ENCODE results near the gene ETF1.

ETF1 gene

GRCh38 chr5:138468133-138468965 lies 74.7 kb downstream of the ETF1 start:
- H3K36me3 ChIP-seq (ENCODE audit: insufficient read depth, low read length), result peaks cover 17% of the 10 kb centered on the region; the same call in 1 of the 2 replicates
- H3K27ac ChIP-seq (ENCODE audit: low read depth, low read length), result no peak overlapping the region
- peaks cover 3% of the 10 kb centered on the region for H3K4me1 ChIP-seq (ENCODE audit: control insufficient read depth, insufficient read depth, low read length, unreplicated experiment)
- no peak overlapping the region for H2AFZ ChIP-seq (ENCODE audit: low read length, unreplicated experiment)
- H3K4me3 ChIP-seq (ENCODE audit: low read depth, low read length), result peak overlapping the region; percentile 90
- H3K79me2 ChIP-seq (ENCODE audit: control insufficient read depth, insufficient read depth, low read length, unreplicated experiment), result peaks cover 16% of the 10 kb centered on the region
- no peaks in the 10 kb centered on the region for H3K27me3 ChIP-seq (ENCODE audit: insufficient read depth, low read length)

GRCh38 chr5:138467711-138468132 lies 75.3 kb downstream of the ETF1 start:
- peak overlapping the region; percentile 90 for H3K4me3 ChIP-seq (ENCODE audit: low read depth, low read length)
- H3K27ac ChIP-seq (ENCODE audit: low read depth, low read length), result no peak overlapping the region
- H3K79me2 ChIP-seq (ENCODE audit: control insufficient read depth, insufficient read depth, low read length, unreplicated experiment), result peaks cover 16% of the 10 kb centered on the region
- peaks cover 3% of the 10 kb centered on the region for H3K4me1 ChIP-seq (ENCODE audit: control insufficient read depth, insufficient read depth, low read length, unreplicated experiment)
- H3K36me3 ChIP-seq (ENCODE audit: insufficient read depth, low read length), result peaks cover 17% of the 10 kb centered on the region; the same call in 1 of the 2 replicates
- no peak overlapping the region for H2AFZ ChIP-seq (ENCODE audit: low read length, unreplicated experiment)
- no peaks in the 10 kb centered on the region for H3K27me3 ChIP-seq (ENCODE audit: insufficient read depth, low read length)

GRCh38 chr5:138466900-138467710 lies 75.9 kb downstream of the ETF1 start:
- Histone ChIP-seq H3K79me2 (ENCODE audit: control insufficient read depth, insufficient read depth, low read length, unreplicated experiment) (peaks cover 16% of the 10 kb centered on the region), H3K4me3 (ENCODE audit: low read depth, low read length) (peak overlapping the region; percentile 90), H3K36me3 (ENCODE audit: insufficient read depth, low read length) (peaks cover 17% of the 10 kb centered on the region; the same call in 1 of the 2 replicates), H3K27ac (ENCODE audit: low read depth, low read length) (no peak overlapping the region), H3K4me1 (ENCODE audit: control insufficient read depth, insufficient read depth, low read length, unreplicated experiment) (peaks cover 3% of the 10 kb centered on the region), H2AFZ (ENCODE audit: low read length, unreplicated experiment) (no peak overlapping the region), H3K27me3 (ENCODE audit: insufficient read depth, low read length) (no peaks in the 10 kb centered on the region)

DNA sequence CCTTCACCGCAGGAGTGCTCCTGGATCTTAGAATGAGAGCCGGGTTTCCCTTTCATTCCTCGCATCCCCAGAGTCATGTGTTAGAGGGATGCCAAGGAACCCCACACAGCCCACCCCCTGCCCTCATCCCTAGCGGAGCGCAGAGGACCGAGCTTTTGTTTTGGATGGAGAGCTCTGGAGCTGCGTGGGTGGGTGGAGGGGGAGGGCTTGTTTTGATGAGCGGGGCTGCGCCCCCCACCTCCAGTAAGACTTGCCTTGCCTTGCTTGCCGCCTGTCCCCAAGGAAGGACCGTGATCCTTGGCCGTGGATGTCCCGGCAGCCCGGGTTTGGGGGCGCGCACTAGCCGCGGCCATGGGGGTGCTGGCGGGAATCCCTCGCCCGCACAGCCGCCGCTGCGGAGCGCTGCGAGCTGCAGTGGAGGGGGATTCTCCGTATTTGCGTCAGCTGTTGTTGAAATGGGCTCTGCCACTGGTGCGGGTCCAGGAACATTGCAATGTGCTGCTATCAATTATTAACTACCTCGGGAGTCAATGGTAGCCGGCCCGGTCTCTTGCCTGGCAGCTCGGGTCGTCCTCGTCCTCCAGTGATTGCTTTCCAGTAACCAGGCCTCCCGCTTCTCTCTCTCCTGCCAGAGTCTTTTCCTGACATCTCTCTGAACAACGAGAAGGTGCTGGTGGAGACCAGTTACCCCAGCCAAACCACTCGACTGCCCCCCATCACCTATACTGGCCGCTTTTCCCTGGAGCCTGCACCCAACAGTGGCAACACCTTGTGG lies 76.7 kb downstream of the ETF1 start:
- H2AFZ ChIP-seq (ENCODE audit: low read length, unreplicated experiment), result no peak overlapping the region
- peak overlapping the region; percentile 90 for H3K4me3 ChIP-seq (ENCODE audit: low read depth, low read length)
- H3K79me2 ChIP-seq (ENCODE audit: control insufficient read depth, insufficient read depth, low read length, unreplicated experiment), result peaks cover 16% of the 10 kb centered on the region
- H3K36me3 ChIP-seq (ENCODE audit: insufficient read depth, low read length), result peaks cover 17% of the 10 kb centered on the region; the same call in 1 of the 2 replicates
- no peak overlapping the region for H3K27ac ChIP-seq (ENCODE audit: low read depth, low read length)
- H3K27me3 ChIP-seq (ENCODE audit: insufficient read depth, low read length), result no peaks in the 10 kb centered on the region
- H3K4me1 ChIP-seq (ENCODE audit: control insufficient read depth, insufficient read depth, low read length, unreplicated experiment), result peaks cover 9% of the 10 kb centered on the region

DNA sequence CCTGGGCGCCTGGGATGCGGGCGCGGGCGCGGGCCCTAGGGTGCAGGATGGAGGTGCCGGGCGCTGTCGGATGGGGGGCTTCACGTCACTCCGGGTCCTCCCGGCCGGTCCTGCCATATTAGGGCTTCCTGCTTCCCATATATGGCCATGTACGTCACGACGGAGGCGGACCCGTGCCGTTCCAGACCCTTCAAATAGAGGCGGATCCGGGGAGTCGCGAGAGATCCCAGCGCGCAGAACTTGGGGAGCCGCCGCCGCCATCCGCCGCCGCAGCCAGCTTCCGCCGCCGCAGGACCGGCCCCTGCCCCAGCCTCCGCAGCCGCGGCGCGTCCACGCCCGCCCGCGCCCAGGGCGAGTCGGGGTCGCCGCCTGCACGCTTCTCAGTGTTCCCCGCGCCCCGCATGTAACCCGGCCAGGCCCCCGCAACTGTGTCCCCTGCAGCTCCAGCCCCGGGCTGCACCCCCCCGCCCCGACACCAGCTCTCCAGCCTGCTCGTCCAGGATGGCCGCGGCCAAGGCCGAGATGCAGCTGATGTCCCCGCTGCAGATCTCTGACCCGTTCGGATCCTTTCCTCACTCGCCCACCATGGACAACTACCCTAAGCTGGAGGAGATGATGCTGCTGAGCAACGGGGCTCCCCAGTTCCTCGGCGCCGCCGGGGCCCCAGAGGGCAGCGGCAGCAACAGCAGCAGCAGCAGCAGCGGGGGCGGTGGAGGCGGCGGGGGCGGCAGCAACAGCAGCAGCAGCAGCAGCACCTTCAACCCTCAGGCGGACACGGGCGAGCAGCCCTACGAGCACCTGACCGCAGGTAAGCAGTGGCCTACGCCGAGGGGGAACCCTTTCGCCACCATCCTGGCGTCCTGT lies 77.5 kb downstream of the ETF1 start, which contains the start of gene EGR1:
Gene EGR1 (plus strand): TSS at position 219 of the 864 bp plus-strand sequence. CDS start 283 bp downstream, at position 502.
- peak within 1 kb of the TSS; percentile 83 for H2AFZ ChIP-seq (ENCODE audit: low read length, unreplicated experiment)
- H3K4me1 ChIP-seq (ENCODE audit: control insufficient read depth, insufficient read depth, low read length, unreplicated experiment), result peaks cover 13% of the 10 kb centered on the region
- no peaks in the 10 kb centered on the region for H3K27me3 ChIP-seq (ENCODE audit: insufficient read depth, low read length)
- H3K27ac ChIP-seq (ENCODE audit: low read depth, low read length), result peak within 1 kb of the TSS; percentile 93
- peaks cover 16% of the 10 kb centered on the region for H3K79me2 ChIP-seq (ENCODE audit: control insufficient read depth, insufficient read depth, low read length, unreplicated experiment)
- H3K36me3 ChIP-seq (ENCODE audit: insufficient read depth, low read length), result peaks cover 17% of the 10 kb centered on the region; the same call in 1 of the 2 replicates
- H3K4me3 ChIP-seq (ENCODE audit: low read depth, low read length), result peak within 1 kb of the TSS; percentile 90

GRCh38 chr5:138464388-138465260 lies 78.4 kb downstream of the ETF1 start:
- Histone ChIP-seq H3K79me2 (ENCODE audit: control insufficient read depth, insufficient read depth, low read length, unreplicated experiment) (peaks cover 16% of the 10 kb centered on the region), H2AFZ (ENCODE audit: low read length, unreplicated experiment) (peak overlapping the region; percentile 83), H3K27ac (ENCODE audit: low read depth, low read length) (peak overlapping the region; percentile 93), H3K4me3 (ENCODE audit: low read depth, low read length) (peak overlapping the region; percentile 90), H3K4me1 (ENCODE audit: control insufficient read depth, insufficient read depth, low read length, unreplicated experiment) (peaks cover 13% of the 10 kb centered on the region), H3K27me3 (ENCODE audit: insufficient read depth, low read length) (no peaks in the 10 kb centered on the region), H3K36me3 (ENCODE audit: insufficient read depth, low read length) (peaks cover 17% of the 10 kb centered on the region; the same call in 1 of the 2 replicates)

DNA sequence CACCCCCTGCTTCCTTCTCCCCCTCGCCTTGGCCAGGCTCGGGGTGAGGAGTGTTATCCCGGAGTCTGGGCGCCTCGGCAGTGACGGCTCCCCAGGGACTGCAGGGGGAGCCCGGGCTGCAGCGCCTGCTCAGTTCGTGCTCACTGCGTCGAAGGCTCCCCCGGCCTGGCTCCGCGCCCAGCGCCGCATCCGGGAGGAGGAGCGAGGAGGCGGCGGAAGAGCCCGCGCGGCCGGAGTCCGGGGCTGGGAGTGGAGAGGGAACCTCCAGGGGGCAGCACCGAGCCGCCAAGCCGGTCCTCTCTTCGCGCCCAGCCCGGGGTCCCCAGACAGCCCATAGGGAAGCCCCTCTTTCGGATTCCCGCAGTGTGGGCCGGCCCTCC lies 79.0 kb downstream of the ETF1 start:
- peak overlapping the region; percentile 83 for H2AFZ ChIP-seq (ENCODE audit: low read length, unreplicated experiment)
- peaks cover 16% of the 10 kb centered on the region for H3K79me2 ChIP-seq (ENCODE audit: control insufficient read depth, insufficient read depth, low read length, unreplicated experiment)
- no peaks in the 10 kb centered on the region for H3K27me3 ChIP-seq (ENCODE audit: insufficient read depth, low read length)
- peaks cover 17% of the 10 kb centered on the region; the same call in 1 of the 2 replicates for H3K36me3 ChIP-seq (ENCODE audit: insufficient read depth, low read length)
- peak overlapping the region; percentile 93 for H3K27ac ChIP-seq (ENCODE audit: low read depth, low read length)
- H3K4me1 ChIP-seq (ENCODE audit: control insufficient read depth, insufficient read depth, low read length, unreplicated experiment), result peaks cover 13% of the 10 kb centered on the region
- H3K4me3 ChIP-seq (ENCODE audit: low read depth, low read length), result peak overlapping the region; percentile 90

DNA sequence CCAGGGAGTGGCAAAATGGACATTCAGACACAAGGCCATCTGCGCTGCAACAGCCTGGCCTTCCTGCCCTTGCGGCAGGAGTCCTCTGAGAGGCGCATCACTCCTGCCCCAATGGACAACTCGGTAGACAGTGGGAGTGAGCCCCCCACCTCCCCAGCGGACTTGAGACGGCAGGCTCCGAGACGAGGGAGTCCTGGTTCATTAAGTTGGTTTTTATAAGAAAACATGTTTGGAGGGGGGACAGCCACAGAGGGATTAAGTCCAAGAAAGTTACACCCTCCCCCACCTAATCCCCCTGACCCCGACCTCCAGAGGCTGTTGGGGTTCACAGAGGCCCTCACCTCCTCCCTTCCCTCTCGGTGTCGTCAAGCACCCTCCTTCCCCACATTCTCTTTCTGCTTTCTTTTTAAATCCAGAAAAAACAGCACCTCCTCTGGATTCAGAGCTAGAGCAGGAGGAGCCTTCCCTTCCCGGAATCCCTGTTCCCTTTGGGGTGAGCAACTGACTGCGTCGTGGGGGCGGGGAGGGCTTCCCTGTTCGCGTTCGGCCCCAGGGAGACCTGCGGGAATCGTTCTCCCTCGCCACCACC lies 79.5 kb downstream of the ETF1 start:
- Histone ChIP-seq H3K27me3 (ENCODE audit: insufficient read depth, low read length) (no peaks in the 10 kb centered on the region), H3K4me3 (ENCODE audit: low read depth, low read length) (peak overlapping the region; percentile 90), H3K79me2 (ENCODE audit: control insufficient read depth, insufficient read depth, low read length, unreplicated experiment) (peaks cover 16% of the 10 kb centered on the region), H3K27ac (ENCODE audit: low read depth, low read length) (peak overlapping the region; percentile 93), H3K4me1 (ENCODE audit: control insufficient read depth, insufficient read depth, low read length, unreplicated experiment) (peaks cover 13% of the 10 kb centered on the region), H3K36me3 (ENCODE audit: insufficient read depth, low read length) (peaks cover 17% of the 10 kb centered on the region; the same call in 1 of the 2 replicates), H2AFZ (ENCODE audit: low read length, unreplicated experiment) (peak overlapping the region; percentile 28)

All from ACC112 (cell line).